GM08714 (cell line): ENCODE data around the gene REXO1.

ENCODE experiments used
- H3K4me3 ChIP-seq: fragments of 200-500 bp; sonication (Bioruptor generic); 2 replicates; pipeline ENCODE4 v1.5.1; 2014; ENCODE audit warnings: mild to moderate bottlenecking, low read length, inconsistent platforms
- ZNF274 ChIP-seq: IDR thresholded peaks from 2 replicates; pipeline ENCODE4 v1.6.1; 2012; ENCODE audit warnings: mild to moderate bottlenecking, low read depth, low read length

Gene REXO1

DNA sequence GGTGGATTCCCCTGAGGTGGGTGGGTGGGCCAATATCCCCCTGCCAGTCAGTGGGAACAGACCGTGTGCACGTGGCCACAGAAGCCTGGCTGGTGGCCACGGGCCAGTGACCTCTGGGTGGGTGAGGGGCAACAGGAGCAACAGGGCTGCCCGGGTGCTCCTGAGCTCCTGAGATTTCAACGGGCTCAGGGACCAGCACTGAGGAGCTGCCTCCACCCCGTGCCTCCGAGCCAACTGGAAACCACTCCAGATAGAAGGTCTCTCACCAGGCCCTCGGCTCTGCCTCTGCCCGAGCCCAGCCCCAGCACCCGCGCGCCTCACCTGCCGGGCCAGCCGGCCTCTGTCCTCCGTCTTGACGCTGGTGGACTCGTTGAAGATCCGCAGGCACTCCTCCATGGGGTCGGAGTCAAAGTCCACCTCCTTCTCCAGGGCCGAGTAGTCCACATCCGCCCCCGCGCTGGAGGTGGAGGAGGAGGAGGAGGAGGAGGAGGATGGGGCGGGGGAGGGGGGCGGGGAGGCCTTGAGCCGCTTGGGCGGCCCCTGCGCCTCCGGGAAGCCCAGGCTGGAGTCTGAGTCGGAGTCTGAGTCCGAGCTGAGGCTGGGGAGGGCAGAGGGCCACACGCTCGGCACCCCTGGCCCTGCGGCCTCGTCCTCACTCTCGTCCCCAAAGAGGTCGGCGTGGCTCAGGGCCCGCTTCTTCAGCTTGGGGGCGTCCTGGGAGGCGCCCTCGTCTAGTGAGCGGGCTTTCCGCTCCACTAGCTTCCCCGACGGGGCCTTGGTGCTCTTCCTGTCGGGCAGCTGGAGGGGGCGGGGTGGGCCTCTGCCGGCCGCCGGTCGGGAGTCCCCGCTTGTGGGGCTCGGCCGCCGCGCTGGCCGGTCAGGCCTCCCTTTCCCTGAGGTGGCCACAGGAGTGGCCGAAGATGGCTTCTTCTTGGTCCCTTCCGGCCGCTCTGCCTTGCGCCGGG is 21.4 kb downstream of the REXO1 start:
- no peak for TF ChIP-seq ZNF274
- no peak overlapping the region for H3K4me3 ChIP-seq

- TF ChIP-seq ZNF274, result no peak
- no peak overlapping the region for H3K4me3 ChIP-seq
Measured at GRCh38 chr19:1825909-1826556, 22.2 kb downstream of the REXO1 start.

GRCh38 chr19:1824252-1824622 is 24.0 kb downstream of the REXO1 start:
- no peak for TF ChIP-seq ZNF274
- H3K4me3 ChIP-seq, result no peak overlapping the region

- no peak overlapping the region for H3K4me3 ChIP-seq
- TF ChIP-seq ZNF274, result no peak
Measured at GRCh38 chr19:1823539-1824251, 24.6 kb downstream of the REXO1 start.

DNA sequence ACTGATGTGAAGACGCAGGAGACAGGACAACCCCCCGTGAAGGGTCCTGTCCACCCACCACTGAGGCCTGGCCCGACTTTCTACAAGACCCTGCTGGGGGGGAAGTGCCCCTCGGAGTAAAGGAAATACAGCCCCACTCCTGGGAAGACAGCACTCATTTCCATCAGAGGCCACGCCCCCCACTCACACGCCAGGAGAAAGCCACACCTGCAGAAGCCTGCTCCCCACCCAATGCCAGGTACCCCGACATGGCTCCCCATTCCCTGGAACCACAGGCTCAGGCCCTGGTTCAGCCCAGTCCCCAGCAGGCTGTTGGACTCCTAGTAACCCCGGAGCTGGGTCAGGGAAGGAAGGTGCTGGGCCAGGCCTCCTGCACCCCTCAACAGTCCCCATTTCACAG is 25.3 kb downstream of the REXO1 start:
- H3K4me3 ChIP-seq, result no peak overlapping the region
- no peak for TF ChIP-seq ZNF274

GRCh38 chr19:1822210-1822609 is 26.1 kb downstream of the REXO1 start:
- H3K4me3 ChIP-seq, result no peak overlapping the region
- no peak for TF ChIP-seq ZNF274

DNA sequence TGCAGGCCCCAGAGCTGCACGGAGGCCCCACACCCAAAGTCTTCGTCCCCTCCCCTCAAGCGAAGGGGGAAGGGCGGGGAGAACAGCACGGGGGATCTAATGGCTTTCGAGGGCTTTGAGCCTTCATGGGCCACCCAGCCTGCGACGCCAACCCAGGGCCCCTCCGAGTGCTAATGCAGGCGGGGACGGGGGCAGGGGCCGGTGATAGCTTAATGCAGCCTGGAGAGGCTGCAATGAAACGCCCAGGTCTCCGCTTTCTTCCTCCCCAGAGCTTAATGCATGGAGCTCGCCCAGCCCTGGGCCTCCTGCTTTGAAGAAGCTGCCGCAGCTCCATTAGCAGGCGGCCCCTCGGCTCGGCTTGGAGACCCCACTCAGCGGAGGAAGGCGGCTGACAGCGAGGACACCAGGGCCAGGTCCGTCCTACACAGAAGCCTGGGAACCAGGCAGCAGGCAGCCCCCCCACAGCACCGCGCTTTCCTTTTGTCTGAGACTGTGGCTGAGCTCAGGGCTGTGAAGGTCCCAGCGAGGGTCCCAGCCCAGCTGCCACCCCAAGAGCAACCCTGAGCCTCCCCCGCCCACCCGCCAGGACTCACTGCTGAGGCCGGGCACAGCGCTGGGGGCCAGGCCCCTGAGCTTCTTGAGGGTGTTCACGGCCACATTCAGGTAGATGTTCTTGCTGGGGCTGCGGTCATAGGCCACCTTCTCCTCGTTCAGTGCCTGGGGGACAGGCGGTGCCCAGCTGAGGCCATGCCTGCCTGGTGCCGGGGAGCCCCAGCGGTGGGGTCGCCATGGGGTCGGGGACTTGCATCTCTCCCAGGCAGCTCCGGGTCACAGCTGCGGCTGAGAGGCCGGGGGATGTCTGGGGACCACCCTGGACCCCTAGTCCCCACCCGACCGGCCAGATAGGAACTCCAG is 28.7 kb downstream of the REXO1 start:
- no peak overlapping the region for H3K4me3 ChIP-seq
- TF ChIP-seq ZNF274, result no peak

- TF ChIP-seq ZNF274, result no peak
- no peak overlapping the region for H3K4me3 ChIP-seq
Measured at GRCh38 chr19:1818549-1819195, 29.6 kb downstream of the REXO1 start.

DNA sequence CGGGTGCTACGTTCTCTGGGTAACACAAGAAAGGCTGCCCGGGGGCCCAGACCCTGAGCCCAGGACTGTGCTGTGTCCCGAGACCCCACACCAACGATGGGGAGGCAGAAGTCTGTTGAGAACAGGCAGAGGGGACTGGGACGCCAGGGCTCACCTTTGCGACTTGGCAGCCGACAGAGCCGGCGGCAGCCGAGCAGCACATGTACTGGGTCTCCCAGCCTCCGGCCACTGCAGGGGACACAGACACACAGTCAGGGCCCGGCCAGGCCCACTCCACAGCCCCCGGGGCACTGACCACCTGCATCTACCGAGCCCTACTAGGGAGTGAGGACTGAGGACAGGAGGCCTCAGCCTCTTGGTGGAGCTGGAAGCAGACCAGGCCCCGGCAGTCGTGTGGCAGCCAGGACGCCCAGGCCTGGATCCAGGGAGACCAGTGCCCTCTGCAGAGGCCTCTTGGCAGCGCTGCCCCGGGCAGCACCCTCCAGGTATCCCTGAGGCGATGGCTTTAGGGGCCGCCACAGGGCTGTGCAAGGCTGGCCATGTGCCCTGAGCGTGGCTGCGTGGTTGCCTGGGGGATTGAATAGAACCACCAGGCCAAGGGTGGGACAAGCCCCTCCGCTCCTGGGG is 30.6 kb downstream of the REXO1 start:
- H3K4me3 ChIP-seq, result no peak overlapping the region
- no peak for TF ChIP-seq ZNF274

GRCh38 chr19:1816530-1817298 is 31.6 kb downstream of the REXO1 start:
- H3K4me3 ChIP-seq, result no peak overlapping the region
- no peak for TF ChIP-seq ZNF274

DNA sequence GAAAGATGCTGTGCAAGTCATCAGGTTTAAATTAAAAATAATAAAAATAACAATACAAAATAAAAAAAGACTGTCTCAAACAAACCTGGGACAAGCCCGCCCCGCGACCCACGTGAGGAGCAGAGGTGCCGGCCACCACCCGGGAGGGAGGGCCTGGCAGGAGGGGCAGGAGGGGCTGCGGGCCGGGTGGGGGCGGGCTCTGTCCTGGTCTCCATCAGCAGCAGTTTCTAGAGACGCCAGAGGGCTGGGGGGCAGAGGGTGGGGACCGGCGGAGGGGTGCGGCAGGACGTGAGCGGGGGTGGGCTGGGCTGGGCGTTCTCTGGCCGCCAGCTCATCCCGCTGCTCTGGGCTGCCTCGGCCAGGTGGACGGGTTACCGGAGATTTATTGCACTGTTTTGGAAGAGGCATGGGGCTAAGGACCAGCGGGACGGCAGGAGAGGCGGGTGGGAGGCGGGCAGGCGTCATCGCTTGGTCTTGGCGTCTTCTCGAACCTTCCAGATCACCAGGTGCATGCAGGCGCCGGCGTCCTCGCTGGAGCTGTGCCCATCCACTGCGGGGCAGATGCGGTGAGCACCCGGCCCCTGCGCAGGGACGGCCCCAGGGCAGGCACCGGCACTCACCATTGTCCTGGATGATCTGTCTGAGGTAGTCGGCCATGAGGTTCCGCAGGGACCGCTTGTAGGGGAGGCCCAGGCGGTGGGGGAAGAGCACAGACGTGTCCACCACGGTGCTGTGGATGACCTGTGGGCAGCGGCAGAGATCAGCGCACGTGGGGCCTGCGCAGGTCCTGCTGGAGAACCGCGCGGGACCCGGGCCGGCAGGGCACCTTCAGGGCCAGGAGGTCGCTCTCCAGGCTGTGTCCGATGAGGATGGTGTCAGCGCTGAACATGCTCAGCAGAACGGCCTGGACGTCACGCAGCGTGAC is 32.4 kb downstream of the REXO1 start:
- TF ChIP-seq ZNF274, result no peak
- no peak overlapping the region for H3K4me3 ChIP-seq
